K562 (cell line): Measurements from ENCODE around the gene ABCD3. TPM values are rescaled to one million over a fixed set of nuclear protein-coding genes. Genes with fewer than 3 reads are reported as not detected.

Source experiments
- ATAC-seq: fragments of 200-7000 bp; cut with Tn5 transposase; 3 replicates; pipeline ENCODE4 v1.9.1; 2020; ENCODE audit warnings: moderate library complexity
- BruUV-seq: library from RNA; stranded (reverse); fragments of 400-500 nt; replicated peaks from 2 replicates; lab custom pipeline; 2021; lab: Mats Ljungman, UMichigan
- CTCF ChIA-PET: fragments of 300-600 bp; formaldehyde crosslinking; extraction: SDS; loops from one replicate; lab custom pipeline; 2021; ENCODE audit warnings: low intra/inter-chr PET ratio; lab: Yijun Ruan, JAX
- POLR2A ChIA-PET: fragments of 300-600, 350-650 bp; sonication (Branson Sonifier 250); formaldehyde crosslinking; extraction: SDS; loops from one replicate; lab custom pipeline; 2021; ENCODE audit warnings: antibody characterized with exemption, inconsistent platforms; lab: Yijun Ruan, JAX
- DNase-seq, 4 experiments: peaks; one replicate each; pipeline versions ENCODE4 v3.0.0 to v3.0.0-alpha.2; 2011 to 2018; ENCODE audit warnings: low spot score in 3 of 4, mixed read lengths in 3 of 4; ENCODE audit errors: extremely low read depth in 1 of 4
- FAIRE-seq: peaks from 2 replicates; lab custom pipeline; 2011; peaks lifted over from hg19 to GRCh38; lab: Jason Lieb, UNC
- H2AFZ ChIP-seq: 2 replicates; pipeline ENCODE4 v1.6.0; 2011; ENCODE audit warnings: low read depth, low read length, control low read depth, inconsistent platforms
- H3K27ac ChIP-seq: fragments of 200-600 bp; 3 replicates; pipeline ENCODE4 v1.8.0; 2011; ENCODE audit warnings: low read depth, mild to moderate bottlenecking, control low read depth, inconsistent platforms, low read length, moderate library complexity, mixed read lengths; ENCODE audit errors: extremely low read depth
- H3K27me3 ChIP-seq, 2 experiments: fragments of 300-600 bp in 1 of 2; 2 replicates in 1 of 2; 3 replicates in 1 of 2; pipeline versions ENCODE4 v1.6.0 to v1.8.0; 2011; ENCODE audit warnings: inconsistent platforms in 2 of 2, low read length in 2 of 2, mild to moderate bottlenecking in 1 of 2, mixed read lengths in 1 of 2, moderate library complexity in 1 of 2; ENCODE audit not compliant: control insufficient read depth in 2 of 2, insufficient read depth in 2 of 2
- H3K36me3 ChIP-seq: fragments of 300-600 bp; 3 replicates; pipeline ENCODE4 v1.8.0; 2011; ENCODE audit warnings: mild to moderate bottlenecking, low read length, inconsistent platforms; ENCODE audit not compliant: control insufficient read depth, insufficient read depth
- H3K4me1 ChIP-seq, 2 experiments: fragments of 200-600 bp in 1 of 2; replicated peaks in 1 of 2; 2 replicates in 1 of 2; 3 replicates in 1 of 2; pipeline versions ENCODE4 v1.5.1 to v1.8.0; 2011; ENCODE audit warnings: inconsistent platforms in 2 of 2, low read length in 2 of 2, mild to moderate bottlenecking in 1 of 2, mixed read lengths in 1 of 2, moderate library complexity in 1 of 2; ENCODE audit not compliant: control insufficient read depth in 2 of 2, insufficient read depth in 2 of 2
- H3K4me2 ChIP-seq: 2 replicates; pipeline ENCODE4 v1.6.1; 2011; ENCODE audit warnings: low read length, control low read depth, inconsistent platforms, mixed read lengths; ENCODE audit not compliant: insufficient read depth
- H3K4me3 ChIP-seq: fragments of 200-600 bp; sonication (generic), shearing (Covaris generic); 2 replicates; pipeline ENCODE4 v1.5.1; 2016; ENCODE audit warnings: control low read depth, inconsistent platforms
- H3K79me2 ChIP-seq: fragments of 200-600 bp; 3 replicates; pipeline ENCODE4 v1.8.0; 2011; ENCODE audit warnings: low read length, inconsistent platforms; ENCODE audit not compliant: control insufficient read depth, insufficient read depth
- H3K9ac ChIP-seq, 2 experiments: 2 replicates each; pipeline versions ENCODE4 v1.6.0 to v1.6.1; 2011; ENCODE audit warnings: low read depth in 2 of 2, low read length in 2 of 2, control low read depth in 1 of 2, inconsistent platforms in 1 of 2, mild to moderate bottlenecking in 1 of 2, mixed read lengths in 1 of 2; ENCODE audit not compliant: insufficient read depth in 1 of 2
- H3K9me1 ChIP-seq: one replicate; pipeline ENCODE4 v1.6.0; 2011; ENCODE audit warnings: inconsistent platforms, mild to moderate bottlenecking, low read length, moderate library complexity; ENCODE audit not compliant: control insufficient read depth, insufficient read depth
- H3K9me3 ChIP-seq: replicated peaks from 2 replicates; pipeline ENCODE4 v1.5.1; 2011; ENCODE audit warnings: low read depth, low read length, inconsistent platforms; ENCODE audit not compliant: control insufficient read depth, insufficient read depth
- H4K20me1 ChIP-seq: replicated peaks from 2 replicates; pipeline ENCODE4 v1.6.1; 2011; ENCODE audit warnings: low read length, inconsistent platforms, mixed read lengths; ENCODE audit not compliant: control insufficient read depth, insufficient read depth
- EZH2 ChIP-seq: IDR thresholded peaks from 2 replicates; pipeline ENCODE4 v1.6.1; 2012; ENCODE audit warnings: low read depth, mild to moderate bottlenecking, inconsistent platforms, low read length, borderline replicate concordance
- HMGN3 ChIP-seq: IDR thresholded peaks from 2 replicates; pipeline ENCODE4 v1.6.1; 2011; ENCODE audit warnings: borderline replicate concordance, low read depth, mild to moderate bottlenecking, mixed read lengths, low read length; ENCODE audit not compliant: insufficient read length; ENCODE audit errors: extremely low read depth
- SMAD2 ChIP-seq: fragments of 150-350 bp; IDR thresholded peaks from 2 replicates; pipeline ENCODE4 v1.6.1; 2014; ENCODE audit warnings: low read depth, mild to moderate bottlenecking, low read length
- SMAD4 ChIP-seq: fragments of 250-450 bp; sonication (Bioruptor Pico); conservative IDR thresholded peaks from 2 replicates; pipeline ENCODE4 v1.8.0; 2021; ENCODE audit warnings: inconsistent platforms, mild to moderate bottlenecking, moderate library complexity
- TAF1 ChIP-seq: IDR thresholded peaks from 2 replicates; pipeline ENCODE4 v1.6.1; 2011; ENCODE audit warnings: mild to moderate bottlenecking, low read length, moderate library complexity; ENCODE audit not compliant: insufficient read depth, control insufficient read depth, severe bottlenecking; ENCODE audit errors: extremely low read depth
- ZNF146 ChIP-seq: IDR thresholded peaks from one replicate; pipeline ENCODE4 v1.6.1; 2018; ENCODE audit warnings: missing compliant biosample characterization; ENCODE audit not compliant: unreplicated experiment
- ZNF354B ChIP-seq: fragments of 250-450 bp; sonication (Bioruptor Pico); IDR thresholded peaks from 2 replicates; pipeline ENCODE4 v1.4.0; 2020
- WGBS: fragments of 100-300 bp; shearing (Covaris generic); methylation state at CpG from one replicate; pipeline ENCODE4 v1.1.6; 2016; ENCODE audit warnings: low coverage, mixed read lengths; ENCODE audit not compliant: insufficient coverage; ENCODE audit errors: missing lambda C conversion rate; 5-methylcytosine and 5-hydroxymethylcytosine counted together
- in situ Hi-C: fragments of 300-500 bp; cut with MboI; formaldehyde crosslinking; loops from 4 replicates; pipeline ENCODE4 v1.15.0; 2018; ENCODE audit warnings: inconsistent platforms, mixed read lengths
- intact Hi-C: fragments of 100-400 bp; cut with micrococcal nuclease; formaldehyde crosslinking; loops from 2 replicates; pipeline ENCODE4 v1.14.2; 2022
- polyA plus RNA-seq, 8 experiments: library from polyadenylated mRNA; depleted of rRNA in 4 of 8; stranded (reverse) in 5 of 8; unstranded in 3 of 8; fragments of >200 nt; fragmentation: Nextera tagmentation in 2 of 8; fragmentation: Illumina TruSeq in 1 of 8; extraction: Ambion mirVana in 2 of 8; extraction: Trizol in 1 of 8; gene quantifications; 2 replicates each; pipeline versions ENCODE4 v1.2.1 to v1.2.3, GENCODE V29; 2011 to 2014; ENCODE audit warnings: inconsistent platforms in 1 of 8, missing spikeins in 1 of 8
- total RNA-seq, 7 experiments: library from RNA; depleted of rRNA in 6 of 7; stranded (reverse); fragments of >200 nt in 6 of 7; fragmentation: Illumina TruSeq in 2 of 7; extraction: Trizol in 2 of 7; gene quantifications; 2 replicates each; pipeline versions ENCODE4 v1.2.1 to v1.2.3, GENCODE V29; 2011 to 2021; ENCODE audit warnings: low replicate concordance in 1 of 7
- TF ChIP-seq, protein P1 (sequence below): fragments of 200-400 bp; formaldehyde crosslinking; IDR thresholded peaks from 2 replicates; pipeline ENCODE4 v1.6.1; 2017; ENCODE audit warnings: mild to moderate bottlenecking, low read depth, low read length, moderate library complexity
- TF ChIP-seq, protein P2 (sequence below), 2 experiments: IDR thresholded peaks; 2 replicates each; pipeline ENCODE4 v1.6.1; 2011; ENCODE audit warnings: borderline replicate concordance in 1 of 2, control low read depth in 1 of 2, low read depth in 1 of 2, low read length in 1 of 2, mild to moderate bottlenecking in 1 of 2, mixed read lengths in 1 of 2, moderate library complexity in 1 of 2; ENCODE audit not compliant: insufficient read depth in 1 of 2, insufficient read length in 1 of 2, poor library complexity in 1 of 2, severe bottlenecking in 1 of 2; ENCODE audit errors: extremely low read depth in 1 of 2
- TF ChIP-seq, protein P3 (sequence below), 2 experiments: fragments of 450-650 bp; IDR thresholded peaks; 2 replicates each; pipeline ENCODE4 v1.6.1; 2016; ENCODE audit warnings: mild to moderate bottlenecking in 2 of 2, borderline replicate concordance in 1 of 2, low read depth in 1 of 2, moderate library complexity in 1 of 2

The ABCD3 gene
- total and polyA plus RNA-seq, 9 of the 15 experiments (the other 6 are each of a cell fraction or from before 2014, with no cell fraction given): 11.0 to 30.7 (median 15.5) TPM

DNA sequence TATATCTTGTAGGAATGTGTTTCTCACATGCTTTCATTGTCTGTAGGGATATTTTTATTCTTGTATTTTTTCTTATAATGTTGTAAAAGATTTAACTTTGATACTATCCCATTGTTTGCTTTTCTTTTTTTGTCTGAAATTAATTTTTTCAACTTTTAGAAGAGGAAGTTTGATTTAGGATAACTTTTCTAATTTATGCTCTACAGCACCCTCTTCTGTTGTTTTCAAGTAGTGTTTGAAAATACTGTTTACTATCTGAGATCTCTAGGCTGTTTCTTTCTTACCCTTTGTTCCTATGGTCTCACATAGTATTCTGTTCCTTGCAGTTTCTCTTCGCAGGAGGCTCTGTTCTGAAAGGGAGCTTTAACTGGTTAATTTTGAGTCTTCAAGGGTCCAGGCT lies 21.9 kb downstream of the ABCD3 start:
- intact Hi-C loops: no loop called here
- no peaks in the 10 kb centered on the region for H3K27me3 ChIP-seq
- no peaks in the 10 kb centered on the region for H3K36me3 ChIP-seq
- 22% methylated on average over 1 of the region's 1 CpG for WGBS
- H3K9me3 ChIP-seq: no peaks in the 10 kb centered on the region; the same call in none of the 2 replicates
- H3K79me2 ChIP-seq: peaks cover 4% of the 10 kb centered on the region; the same call in 1 of the 3 replicates
- no TSS peak for BruUV-seq
- H3K4me1 ChIP-seq: no peaks in the 10 kb centered on the region
- ChIA-PET POLR2A (no interaction called here), CTCF (no interaction called here)
- H3K4me2 ChIP-seq: no peak overlapping the region
- ATAC-seq (no peak), DNase-seq (peak in 2 of 4 experiments; percentile 17 to 19), FAIRE-seq (no peak)
- H4K20me1 ChIP-seq: no peaks in the 10 kb centered on the region
- in situ Hi-C loops: no loop called here
- H2AFZ ChIP-seq: no peak overlapping the region
- H3K27ac ChIP-seq: no peak overlapping the region
- no peak overlapping the region for H3K4me3 ChIP-seq
- no peak overlapping the region for H3K9ac ChIP-seq
- no peaks in the 10 kb centered on the region for H3K9me1 ChIP-seq
- no peak for TF ChIP-seq ZNF146 (CRISPR knock-in tag)
- no peak for TF ChIP-seq EZH2
- no peak for TF ChIP-seq SMAD2
- TF ChIP-seq TAF1: no peak
- TF ChIP-seq, protein P1, sequence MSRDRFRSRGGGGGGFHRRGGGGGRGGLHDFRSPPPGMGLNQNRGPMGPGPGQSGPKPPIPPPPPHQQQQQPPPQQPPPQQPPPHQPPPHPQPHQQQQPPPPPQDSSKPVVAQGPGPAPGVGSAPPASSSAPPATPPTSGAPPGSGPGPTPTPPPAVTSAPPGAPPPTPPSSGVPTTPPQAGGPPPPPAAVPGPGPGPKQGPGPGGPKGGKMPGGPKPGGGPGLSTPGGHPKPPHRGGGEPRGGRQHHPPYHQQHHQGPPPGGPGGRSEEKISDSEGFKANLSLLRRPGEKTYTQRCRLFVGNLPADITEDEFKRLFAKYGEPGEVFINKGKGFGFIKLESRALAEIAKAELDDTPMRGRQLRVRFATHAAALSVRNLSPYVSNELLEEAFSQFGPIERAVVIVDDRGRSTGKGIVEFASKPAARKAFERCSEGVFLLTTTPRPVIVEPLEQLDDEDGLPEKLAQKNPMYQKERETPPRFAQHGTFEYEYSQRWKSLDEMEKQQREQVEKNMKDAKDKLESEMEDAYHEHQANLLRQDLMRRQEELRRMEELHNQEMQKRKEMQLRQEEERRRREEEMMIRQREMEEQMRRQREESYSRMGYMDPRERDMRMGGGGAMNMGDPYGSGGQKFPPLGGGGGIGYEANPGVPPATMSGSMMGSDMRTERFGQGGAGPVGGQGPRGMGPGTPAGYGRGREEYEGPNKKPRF: no peak
- no peak for TF ChIP-seq ZNF354B (CRISPR knock-in tag)
- TF ChIP-seq, protein P2, sequence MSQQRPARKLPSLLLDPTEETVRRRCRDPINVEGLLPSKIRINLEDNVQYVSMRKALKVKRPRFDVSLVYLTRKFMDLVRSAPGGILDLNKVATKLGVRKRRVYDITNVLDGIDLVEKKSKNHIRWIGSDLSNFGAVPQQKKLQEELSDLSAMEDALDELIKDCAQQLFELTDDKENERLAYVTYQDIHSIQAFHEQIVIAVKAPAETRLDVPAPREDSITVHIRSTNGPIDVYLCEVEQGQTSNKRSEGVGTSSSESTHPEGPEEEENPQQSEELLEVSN (IDR thresholded peaks at IDR 0.05; ENCODE audit: borderline replicate concordance in 1 of 2, extremely low read depth in 1 of 2, insufficient read depth in 1 of 2, insufficient read length in 1 of 2, low read depth in 1 of 2, low read length in 1 of 2, poor library complexity in 1 of 2, severe bottlenecking in 1 of 2): no peak
- no peak for TF ChIP-seq HMGN3
- TF ChIP-seq, protein P3, sequence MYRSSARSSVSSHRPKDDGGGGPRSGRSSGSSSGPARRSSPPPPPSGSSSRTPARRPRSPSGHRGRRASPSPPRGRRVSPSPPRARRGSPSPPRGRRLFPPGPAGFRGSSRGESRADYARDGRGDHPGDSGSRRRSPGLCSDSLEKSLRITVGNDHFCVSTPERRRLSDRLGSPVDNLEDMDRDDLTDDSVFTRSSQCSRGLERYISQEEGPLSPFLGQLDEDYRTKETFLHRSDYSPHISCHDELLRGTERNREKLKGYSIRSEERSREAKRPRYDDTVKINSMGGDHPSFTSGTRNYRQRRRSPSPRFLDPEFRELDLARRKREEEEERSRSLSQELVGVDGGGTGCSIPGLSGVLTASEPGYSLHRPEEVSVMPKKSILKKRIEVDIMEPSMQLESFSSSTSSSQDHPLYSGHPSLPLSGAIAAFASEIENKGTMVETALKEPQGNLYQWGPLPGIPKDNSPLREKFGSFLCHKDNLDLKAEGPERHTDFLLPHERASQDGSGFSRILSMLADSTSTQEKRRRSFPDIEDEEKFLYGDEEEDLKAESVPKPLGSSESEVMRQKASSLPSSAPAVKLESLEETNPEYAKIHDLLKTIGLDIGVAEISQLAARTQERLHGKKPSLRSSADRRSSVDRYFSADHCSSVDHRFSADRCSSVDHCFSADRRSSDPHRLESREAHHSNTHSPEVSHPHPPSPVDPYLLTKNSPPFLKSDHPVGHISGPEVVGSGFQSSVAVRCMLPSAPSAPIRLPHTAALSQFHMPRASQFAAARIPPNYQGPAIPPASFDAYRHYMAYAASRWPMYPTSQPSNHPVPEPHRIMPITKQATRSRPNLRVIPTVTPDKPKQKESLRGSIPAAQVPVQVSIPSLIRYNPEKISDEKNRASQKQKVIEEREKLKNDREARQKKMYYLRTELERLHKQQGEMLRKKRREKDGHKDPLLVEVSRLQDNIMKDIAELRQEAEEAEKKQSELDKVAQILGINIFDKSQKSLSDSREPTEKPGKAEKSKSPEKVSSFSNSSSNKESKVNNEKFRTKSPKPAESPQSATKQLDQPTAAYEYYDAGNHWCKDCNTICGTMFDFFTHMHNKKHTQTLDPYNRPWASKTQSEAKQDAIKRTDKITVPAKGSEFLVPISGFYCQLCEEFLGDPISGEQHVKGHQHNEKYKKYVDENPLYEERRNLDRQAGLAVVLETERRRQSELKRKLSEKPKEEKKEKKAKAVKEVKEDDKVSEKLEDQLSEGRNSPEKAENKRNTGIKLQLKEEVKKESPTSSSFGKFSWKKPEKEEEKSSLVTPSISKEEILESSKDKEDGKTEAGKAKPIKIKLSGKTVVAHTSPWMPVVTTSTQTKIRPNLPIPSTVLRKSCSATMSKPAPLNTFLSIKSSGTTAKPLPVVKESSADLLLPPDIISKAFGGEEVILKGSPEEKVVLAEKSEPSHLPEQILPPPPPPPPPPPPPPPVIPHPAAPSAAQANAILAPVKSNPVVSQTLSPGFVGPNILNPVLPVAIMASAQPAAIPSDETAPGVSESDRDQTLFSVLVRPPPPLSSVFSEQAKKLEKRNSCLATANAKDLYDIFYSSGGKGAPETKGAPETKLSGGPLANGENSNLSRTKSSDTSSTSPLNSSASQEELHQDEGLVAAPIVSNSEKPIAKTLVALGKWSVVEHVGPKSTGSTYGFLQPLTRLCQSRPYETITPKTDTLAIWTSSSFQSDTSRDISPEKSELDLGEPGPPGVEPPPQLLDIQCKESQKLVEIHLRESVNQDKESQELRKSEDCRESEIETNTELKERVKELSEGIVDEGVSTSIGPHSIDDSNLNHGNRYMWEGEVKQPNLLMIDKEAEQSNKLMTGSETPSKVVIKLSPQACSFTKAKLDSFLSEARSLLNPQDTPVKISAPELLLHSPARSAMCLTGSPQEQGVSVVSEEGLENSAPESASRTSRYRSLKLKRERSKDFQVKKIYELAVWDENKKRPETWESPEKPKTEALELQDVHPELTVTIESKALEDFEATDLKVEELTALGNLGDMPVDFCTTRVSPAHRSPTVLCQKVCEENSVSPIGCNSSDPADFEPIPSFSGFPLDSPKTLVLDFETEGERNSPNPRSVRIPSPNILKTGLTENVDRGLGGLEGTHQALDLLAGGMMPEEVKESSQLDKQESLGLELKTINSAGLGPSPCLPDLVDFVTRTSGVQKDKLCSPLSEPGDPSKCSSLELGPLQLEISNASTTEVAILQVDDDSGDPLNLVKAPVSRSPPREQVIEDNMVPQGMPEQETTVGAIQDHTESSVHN (IDR thresholded peaks at IDR 0.05; ENCODE audit: borderline replicate concordance in 1 of 2, low read depth in 1 of 2): no peak
- TF ChIP-seq SMAD4: no peak
